ENCODE measurements around the gene PAQR8.

DNA sequence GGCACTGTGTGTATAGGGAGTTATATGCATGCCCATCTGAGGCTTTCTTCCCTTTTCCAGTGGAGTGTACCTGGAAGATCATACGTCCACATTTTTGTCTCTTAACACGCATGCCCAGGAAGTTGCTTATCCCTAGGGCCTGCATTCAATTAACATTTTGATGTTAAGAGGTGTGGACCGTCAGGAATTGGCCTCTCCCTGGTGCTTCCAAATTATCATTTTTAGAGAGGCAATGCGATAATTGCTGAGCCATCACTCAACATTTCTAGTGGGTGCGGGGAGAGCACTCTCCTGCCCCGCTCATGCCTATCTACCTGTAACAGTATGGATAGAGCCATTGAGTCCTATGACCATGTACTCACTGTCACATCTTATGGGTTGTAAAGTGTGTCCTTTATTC, 37.8 kb upstream of the PAQR8 start:
- TF ChIP-seq, protein P1, sequence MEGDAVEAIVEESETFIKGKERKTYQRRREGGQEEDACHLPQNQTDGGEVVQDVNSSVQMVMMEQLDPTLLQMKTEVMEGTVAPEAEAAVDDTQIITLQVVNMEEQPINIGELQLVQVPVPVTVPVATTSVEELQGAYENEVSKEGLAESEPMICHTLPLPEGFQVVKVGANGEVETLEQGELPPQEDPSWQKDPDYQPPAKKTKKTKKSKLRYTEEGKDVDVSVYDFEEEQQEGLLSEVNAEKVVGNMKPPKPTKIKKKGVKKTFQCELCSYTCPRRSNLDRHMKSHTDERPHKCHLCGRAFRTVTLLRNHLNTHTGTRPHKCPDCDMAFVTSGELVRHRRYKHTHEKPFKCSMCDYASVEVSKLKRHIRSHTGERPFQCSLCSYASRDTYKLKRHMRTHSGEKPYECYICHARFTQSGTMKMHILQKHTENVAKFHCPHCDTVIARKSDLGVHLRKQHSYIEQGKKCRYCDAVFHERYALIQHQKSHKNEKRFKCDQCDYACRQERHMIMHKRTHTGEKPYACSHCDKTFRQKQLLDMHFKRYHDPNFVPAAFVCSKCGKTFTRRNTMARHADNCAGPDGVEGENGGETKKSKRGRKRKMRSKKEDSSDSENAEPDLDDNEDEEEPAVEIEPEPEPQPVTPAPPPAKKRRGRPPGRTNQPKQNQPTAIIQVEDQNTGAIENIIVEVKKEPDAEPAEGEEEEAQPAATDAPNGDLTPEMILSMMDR (IDR thresholded peaks at IDR 0.05; ENCODE audit: insufficient read depth, low read depth, low read length) = no peak
- TF ChIP-seq EZH2 (IDR thresholded peaks at IDR 0.05; ENCODE audit: insufficient read depth, low read length) = no peak
